ENCODE data around the gene MISP3.

DNA sequence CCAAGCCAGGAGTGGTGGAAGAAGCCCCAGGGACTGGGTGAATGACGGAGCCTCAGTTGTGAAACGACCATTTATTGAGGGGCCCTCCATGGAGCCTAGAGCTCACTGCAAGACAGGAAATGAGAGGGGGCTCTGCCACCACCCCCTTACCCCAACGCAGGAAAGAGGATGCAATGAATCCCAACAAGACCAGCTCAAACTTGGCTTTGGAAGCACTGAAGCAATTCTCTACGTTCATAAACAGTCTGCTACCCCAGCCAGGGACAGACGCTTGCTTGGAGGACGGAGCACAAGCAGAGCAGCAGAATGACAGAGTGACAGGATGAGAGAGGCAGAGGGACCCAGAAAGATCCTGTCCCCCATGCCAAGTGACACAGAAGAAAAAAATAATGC, 43.9 kb downstream of the MISP3 start:
- TF ChIP-seq, protein P1, sequence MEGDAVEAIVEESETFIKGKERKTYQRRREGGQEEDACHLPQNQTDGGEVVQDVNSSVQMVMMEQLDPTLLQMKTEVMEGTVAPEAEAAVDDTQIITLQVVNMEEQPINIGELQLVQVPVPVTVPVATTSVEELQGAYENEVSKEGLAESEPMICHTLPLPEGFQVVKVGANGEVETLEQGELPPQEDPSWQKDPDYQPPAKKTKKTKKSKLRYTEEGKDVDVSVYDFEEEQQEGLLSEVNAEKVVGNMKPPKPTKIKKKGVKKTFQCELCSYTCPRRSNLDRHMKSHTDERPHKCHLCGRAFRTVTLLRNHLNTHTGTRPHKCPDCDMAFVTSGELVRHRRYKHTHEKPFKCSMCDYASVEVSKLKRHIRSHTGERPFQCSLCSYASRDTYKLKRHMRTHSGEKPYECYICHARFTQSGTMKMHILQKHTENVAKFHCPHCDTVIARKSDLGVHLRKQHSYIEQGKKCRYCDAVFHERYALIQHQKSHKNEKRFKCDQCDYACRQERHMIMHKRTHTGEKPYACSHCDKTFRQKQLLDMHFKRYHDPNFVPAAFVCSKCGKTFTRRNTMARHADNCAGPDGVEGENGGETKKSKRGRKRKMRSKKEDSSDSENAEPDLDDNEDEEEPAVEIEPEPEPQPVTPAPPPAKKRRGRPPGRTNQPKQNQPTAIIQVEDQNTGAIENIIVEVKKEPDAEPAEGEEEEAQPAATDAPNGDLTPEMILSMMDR (IDR thresholded peaks at IDR 0.05; ENCODE audit: low read depth, low read length, poor library complexity, severe bottlenecking), result no peak
- no peak for TF ChIP-seq EZH2phosphoT487 (IDR thresholded peaks at IDR 0.05; ENCODE audit: borderline replicate concordance, low read length)

Measured in DOHH2 (cell line).